HG03060 (cell line): ENCODE measurements around the gene SYNGR3.

ENCODE experiments used
- ATAC-seq: cut with Tn5 transposase; IDR thresholded peaks from one replicate; pipeline ENCODE4 v1.9.1; 2021; ENCODE audit warnings: low read depth, moderate number of reproducible peaks; ENCODE audit not compliant: unreplicated experiment

The SYNGR3 gene

GRCh38 chr16:1991135-1991551 is 1.4 kb downstream of the SYNGR3 start:
- ATAC-seq, result peak; percentile 44

GRCh38 chr16:1991588-1991947 is 1.8 kb downstream of the SYNGR3 start:
- no peak for ATAC-seq

GRCh38 chr16:1991948-1992703 is 2.4 kb downstream of the SYNGR3 start:
- no peak for ATAC-seq

- no peak for ATAC-seq
Measured at GRCh38 chr16:1992704-1993317, 3.0 kb downstream of the SYNGR3 start.

- ATAC-seq, result no peak
Measured at GRCh38 chr16:1993731-1994131, 4.0 kb downstream of the SYNGR3 start.

GRCh38 chr16:1997494-1998359 is 8.0 kb downstream of the SYNGR3 start:
- no peak for ATAC-seq

- ATAC-seq, result no peak
Measured at GRCh38 chr16:1998360-1998835, 8.6 kb downstream of the SYNGR3 start.

- no peak for ATAC-seq
Measured at GRCh38 chr16:1998852-1999801, 9.4 kb downstream of the SYNGR3 start.

- ATAC-seq, result no peak
Measured at GRCh38 chr16:1999866-2000514, 10.2 kb downstream of the SYNGR3 start.

- ATAC-seq, result no peak
Measured at GRCh38 chr16:2001035-2001434, 11.3 kb downstream of the SYNGR3 start.

- ATAC-seq, result no peak
Measured at GRCh38 chr16:2001456-2002355, 11.9 kb downstream of the SYNGR3 start.

- no peak for ATAC-seq
Measured at GRCh38 chr16:2002406-2003230, 12.8 kb downstream of the SYNGR3 start.

- ATAC-seq, result no peak
Measured at GRCh38 chr16:2003231-2003826, 13.6 kb downstream of the SYNGR3 start.

GRCh38 chr16:2003827-2004641 is 14.3 kb downstream of the SYNGR3 start:
- ATAC-seq, result no peak

GRCh38 chr16:2004795-2005517 is 15.2 kb downstream of the SYNGR3 start:
- no peak for ATAC-seq

GRCh38 chr16:2005646-2006045 is 15.9 kb downstream of the SYNGR3 start:
- ATAC-seq, result no peak
